Measurements from ENCODE around the gene ZFYVE1.
"Not testable (repeated sequence)": the region's sequence is repeated elsewhere in the genome, so short reads cannot be mapped to it uniquely, and the experiment has no call there.

ZFYVE1 gene

DNA sequence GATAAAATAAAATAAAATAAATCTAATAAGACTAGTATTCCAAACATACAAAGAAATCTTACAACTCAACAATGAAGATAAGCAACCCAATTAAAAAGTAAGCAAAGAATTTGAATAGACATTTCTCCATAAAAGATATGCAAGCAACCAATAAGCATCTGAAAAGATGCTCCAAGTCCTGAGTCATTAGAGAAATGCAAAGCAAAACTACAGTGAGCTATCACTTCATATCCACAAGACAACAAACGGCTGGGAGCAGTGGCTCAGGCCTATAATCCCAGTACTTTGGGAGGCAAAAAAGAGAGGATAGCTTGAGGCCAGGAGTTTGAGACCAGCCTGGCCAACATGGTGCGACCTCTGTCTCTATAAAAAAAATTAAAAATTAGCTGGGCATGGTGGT lies 26.8 kb downstream of the ZFYVE1 start:
- no peak for DNase-seq (ENCODE audit: low read depth)

DNA sequence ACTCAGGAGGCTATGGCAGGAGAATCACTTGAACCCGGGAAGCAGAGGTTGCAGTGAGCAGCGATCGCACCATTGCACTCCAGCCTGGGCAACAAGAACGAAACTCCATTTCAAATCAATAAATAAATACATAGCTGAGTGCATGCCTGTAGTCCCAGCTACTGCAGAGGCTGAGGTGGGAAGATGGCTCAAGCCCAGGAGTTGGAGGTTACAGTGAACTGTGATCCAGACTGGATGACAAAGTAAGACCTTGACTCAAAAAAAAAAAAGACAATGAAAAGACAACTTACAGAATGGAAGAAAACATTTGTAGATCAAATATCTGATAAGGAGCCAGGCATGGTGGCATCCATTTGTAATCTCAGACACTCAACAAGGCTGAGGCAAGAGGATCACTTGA lies 27.6 kb downstream of the ZFYVE1 start:
- no peak for DNase-seq (ENCODE audit: low read depth)

DNA sequence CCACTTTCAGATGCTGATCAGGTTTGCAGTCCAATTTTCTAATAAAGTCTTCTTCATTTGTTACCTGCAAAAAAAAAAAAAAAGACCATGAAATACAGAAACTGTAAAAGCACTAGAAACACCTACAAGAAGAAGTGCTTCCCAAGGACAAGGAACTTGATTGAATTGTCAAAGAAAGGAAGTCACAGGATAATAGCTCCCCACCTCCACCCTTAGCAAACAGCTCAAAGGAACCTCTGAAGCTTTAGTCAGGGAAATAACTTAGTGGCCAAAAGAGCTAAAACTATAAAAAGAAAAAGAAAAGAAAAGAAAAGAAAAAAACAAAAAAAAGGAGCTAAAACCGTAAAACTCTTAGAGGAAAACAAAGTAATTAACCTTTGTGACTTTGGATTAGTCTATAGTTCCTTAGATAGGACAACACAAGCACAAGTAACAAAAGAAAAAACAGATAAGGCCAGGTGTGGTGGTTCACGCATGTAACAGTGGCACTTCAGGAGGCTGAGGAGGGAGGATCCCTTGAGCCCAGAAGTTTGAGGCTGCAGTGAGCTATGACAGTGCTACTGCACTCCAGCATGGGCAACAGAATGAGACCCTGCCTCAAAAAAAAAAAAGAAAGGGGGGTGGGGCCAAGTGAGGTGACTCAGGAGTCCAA lies 28.5 kb downstream of the ZFYVE1 start:
- DNase-seq (ENCODE audit: low read depth), result no peak

DNA sequence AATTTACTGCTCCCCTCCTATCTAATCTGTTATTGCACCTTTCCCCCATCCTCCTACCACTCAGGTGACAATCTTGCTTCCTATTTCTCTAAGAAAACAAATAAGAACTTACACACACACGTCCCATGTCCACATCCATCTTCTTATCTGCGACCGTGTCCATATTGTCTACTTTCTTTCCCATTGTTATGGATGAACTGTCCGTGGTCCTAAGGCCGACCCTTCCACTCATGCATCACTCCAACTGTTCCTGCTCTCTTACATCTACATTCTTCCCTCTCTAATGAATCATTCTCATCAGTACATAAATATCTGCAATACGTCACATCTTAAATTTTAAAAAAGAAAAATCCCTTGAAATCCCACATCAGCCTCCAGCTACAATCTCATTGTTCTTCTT lies 30.0 kb downstream of the ZFYVE1 start:
- no peak for DNase-seq (ENCODE audit: low read depth)

DNA sequence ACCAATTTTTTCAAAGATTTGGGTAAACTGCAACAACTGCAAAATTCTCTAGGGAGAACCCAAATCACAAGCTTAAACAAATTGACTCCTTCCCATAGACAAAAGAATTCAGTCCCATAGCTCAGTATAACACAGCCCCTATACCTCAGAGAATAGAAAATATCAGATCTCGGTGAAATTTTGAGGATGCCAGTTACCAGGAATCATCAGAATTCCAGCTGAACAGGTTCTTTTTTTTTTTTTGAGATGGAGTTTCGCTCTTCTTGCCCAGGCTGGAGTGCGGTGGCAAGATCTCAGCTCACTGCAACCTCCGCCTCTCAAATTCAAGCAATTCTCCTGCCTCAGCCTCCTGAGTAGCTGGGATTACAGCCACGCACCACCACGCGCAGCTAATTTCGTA lies 36.7 kb downstream of the ZFYVE1 start:
- no peak for DNase-seq (ENCODE audit: low read depth)

DNA sequence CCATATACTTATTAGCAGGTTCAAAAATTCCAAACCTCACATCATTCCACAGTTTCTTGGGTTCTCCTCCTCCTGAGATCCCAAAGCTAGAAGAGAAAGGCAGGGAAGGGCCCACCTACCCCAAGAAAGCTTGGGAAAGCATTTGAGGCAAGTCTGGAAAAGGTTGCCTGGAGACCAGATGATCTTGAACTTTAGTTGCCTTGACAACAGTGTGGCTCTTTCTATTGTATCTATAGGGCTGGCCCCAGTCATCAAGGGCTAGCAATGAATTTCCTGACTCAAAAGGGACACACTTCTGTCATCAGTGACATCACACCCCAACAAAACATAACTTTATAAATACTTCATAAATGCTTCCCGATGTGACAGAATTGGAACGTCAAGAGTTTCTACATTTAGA lies 40.0 kb downstream of the ZFYVE1 start:
- no peak for DNase-seq (ENCODE audit: low read depth)

DNA sequence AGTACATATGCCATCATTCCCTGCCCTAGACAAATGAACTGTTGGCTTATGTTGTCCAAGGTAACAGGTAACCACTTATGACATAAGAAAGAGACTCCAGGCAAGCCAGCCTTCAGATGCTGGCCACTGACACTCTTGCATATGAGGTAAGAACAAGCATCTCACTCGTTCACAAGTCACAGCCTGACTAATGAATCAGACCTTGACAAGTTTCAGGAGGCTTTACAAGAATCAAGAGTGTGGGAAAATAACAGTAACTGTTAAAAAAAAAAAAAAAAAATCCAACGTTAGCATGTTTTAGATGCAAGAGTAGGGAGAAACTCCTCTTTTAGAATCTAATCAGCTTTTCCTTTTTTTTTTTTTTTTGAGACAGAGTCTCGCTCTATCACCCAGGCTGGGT lies 40.7 kb downstream of the ZFYVE1 start:
- no peak for DNase-seq (ENCODE audit: low read depth)

DNA sequence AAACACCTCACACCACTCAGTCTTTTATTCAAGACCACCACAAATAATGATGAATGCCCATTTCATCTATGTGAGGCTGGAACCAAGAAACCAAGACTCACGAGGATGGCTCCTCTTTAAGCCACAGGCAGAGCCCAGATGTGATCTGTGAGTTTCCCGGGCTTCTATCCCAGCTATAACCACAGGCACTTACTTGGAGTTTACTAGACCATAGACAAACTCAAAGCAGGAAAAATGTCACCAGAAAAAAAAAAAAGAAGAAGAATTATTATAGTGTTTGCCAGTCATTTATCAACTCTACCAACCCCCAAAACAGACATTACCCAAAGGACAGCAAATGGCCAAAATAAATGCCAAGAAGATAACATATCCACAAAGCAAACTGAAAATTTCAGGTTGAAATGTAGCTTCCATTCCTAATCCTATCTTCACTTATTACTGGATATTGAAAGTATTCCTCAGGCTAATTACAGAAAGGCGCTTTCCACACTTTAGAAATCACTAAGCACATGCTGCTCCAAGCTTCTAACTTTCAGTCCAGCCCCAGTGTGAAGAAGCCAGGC lies 44.7 kb downstream of the ZFYVE1 start:
- DNase-seq (ENCODE audit: low read depth), result no peak

DNA sequence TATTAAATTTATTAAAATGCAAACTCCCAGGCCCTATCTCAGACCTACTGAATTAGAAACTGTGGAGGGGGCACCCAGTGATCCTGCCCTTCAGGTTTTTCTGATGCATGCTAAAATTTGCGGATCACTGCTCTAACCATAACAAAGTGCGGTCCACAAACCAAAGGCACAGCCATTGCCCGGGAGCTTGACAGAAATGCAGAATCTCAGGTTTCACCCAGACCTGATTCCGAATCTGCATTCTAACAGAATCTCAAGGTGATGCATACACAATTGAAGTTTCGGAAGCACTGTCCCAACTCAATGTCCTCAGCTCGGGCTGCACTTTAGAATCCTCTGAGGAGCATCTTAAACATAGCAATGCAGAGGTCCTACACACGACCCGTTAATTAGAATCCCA lies 46.0 kb downstream of the ZFYVE1 start:
- DNase-seq (ENCODE audit: low read depth), result no peak

DNA sequence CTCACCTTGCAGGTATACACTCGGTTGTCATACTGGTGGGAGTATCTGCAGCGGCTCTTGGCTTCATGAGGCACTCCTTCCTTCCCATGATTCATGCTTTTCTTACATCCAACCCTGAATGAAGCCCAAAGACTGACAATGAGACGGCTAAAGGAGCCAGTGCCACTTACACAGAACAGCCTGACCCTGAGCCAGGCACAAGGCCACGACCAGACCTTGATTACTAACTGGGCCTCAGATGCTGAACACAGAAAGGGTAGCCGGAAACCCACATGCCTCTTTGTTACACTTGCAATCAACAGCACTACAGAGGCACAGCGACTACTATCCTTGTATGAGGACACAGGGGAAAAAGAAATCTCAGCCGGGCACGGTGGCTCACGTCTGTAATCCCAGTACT lies 48.0 kb downstream of the ZFYVE1 start:
- no peak for DNase-seq (ENCODE audit: low read depth)

DNA sequence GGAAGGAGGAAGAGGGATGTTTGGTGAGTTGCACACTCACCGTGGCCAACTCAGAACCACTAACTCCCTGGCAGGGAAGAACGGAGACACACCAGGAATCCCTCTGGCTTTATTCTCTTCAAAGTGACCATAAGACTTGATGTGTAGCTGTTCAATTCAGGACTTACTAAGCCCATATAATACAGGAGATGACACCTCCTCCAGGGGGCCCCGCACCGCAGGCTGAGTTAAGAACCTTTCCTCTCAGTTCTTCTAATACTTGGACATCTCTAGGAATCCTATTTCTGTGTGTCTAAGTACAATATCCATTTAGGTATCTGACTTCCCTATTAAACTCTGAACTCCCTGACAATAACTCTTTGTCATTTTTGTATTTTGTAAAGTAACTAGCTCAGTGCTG lies 51.1 kb downstream of the ZFYVE1 start:
- no peak for DNase-seq (ENCODE audit: low read depth)

DNA sequence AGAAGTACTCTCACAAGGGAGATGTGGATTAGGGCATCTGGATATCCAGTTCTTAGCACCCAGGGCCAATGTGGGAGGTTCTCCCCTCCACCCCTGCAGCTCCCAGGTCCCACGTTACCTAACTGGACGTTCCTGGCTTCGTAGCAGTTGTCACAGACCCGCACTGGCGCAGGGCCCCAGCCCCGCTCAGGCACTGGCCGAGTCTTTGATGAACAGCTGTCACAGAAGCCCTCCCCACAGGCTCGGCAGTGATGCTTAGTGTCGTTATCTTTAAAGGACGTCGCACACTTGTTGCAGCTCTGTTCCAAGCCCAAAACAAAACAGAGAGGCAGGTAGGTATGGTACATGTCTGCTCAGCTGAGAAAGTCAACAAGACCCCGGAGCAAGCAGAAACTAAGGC lies 52.2 kb downstream of the ZFYVE1 start:
- no peak for DNase-seq (ENCODE audit: low read depth)

DNA sequence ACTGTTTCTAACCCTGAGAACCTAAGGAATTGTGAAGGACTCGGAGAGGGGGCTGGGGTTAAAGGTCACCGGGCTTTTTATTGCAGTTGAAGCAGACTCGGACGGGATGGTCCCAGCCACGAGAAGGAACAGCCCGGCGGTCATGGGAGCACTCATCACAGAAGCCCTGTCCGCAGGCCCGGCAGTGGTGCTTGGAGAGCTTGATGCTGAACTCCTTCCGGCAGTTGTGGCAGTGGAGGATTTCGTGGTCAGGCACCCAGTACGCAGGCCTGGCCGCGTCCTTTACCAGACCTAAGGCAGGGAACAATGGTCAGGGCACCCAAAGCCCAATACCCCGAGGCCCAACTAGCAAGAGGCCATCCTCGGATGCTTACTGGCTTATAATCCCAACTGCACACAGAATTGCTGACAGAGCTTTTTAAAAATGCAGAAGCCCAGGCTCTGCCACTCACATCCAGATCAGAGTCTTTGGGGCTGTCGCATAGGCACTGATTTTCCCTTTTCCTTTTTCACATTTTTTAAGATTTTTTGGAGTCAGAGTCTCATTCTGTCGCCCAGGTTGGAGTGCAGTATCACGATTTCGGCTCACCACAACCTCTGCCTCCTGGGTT lies 56.0 kb downstream of the ZFYVE1 start:
- DNase-seq (ENCODE audit: low read depth), result no peak

DNA sequence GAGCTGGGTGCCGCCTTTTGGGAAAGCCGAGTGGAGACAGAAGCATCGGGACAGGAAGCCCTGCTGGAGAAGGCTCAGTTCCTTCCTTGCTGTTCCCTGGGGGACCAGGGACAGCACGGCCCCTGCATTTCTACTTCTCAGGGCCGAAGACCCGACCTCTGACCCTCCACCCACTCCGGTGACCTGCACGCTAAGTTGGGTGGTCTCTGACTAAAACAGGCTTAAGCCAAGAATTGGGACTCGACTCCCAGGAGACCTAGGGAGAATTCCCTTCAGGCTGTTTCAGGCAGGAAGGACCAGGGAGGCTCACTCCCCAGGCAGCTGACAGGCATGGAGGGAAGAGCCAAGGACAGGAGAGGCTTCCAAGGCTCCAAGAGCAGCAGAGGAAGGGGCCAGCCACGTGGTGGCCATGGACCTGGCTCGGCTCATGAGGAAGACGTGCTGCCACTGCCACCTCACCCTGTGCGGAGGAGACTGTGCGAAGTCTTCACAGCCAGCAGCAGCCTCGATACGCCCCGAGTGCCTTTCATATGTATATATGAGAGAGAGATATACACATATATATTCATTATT lies 56.8 kb downstream of the ZFYVE1 start:
- no peak for DNase-seq (ENCODE audit: low read depth)

DNA sequence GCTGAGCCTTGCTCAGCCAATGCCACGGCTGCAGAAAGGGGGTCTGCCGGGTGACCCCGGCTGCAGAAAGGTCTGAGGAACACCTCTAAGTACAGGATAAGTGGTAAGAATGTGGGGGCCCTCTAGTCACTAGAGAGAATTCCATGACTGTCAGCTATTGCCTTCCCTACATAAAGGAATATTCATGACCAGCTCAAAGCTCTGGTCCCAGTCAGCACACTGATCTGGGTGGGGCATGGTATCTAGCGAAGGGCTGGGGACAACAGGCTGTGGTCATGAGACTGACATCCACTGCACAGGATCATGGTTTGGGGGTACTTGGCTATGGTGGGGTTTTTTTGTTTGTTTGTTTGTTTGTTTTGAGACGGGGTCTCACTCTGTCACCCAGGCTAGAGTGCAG lies 58.6 kb downstream of the ZFYVE1 start:
- DNase-seq (ENCODE audit: low read depth), result no peak

DNA sequence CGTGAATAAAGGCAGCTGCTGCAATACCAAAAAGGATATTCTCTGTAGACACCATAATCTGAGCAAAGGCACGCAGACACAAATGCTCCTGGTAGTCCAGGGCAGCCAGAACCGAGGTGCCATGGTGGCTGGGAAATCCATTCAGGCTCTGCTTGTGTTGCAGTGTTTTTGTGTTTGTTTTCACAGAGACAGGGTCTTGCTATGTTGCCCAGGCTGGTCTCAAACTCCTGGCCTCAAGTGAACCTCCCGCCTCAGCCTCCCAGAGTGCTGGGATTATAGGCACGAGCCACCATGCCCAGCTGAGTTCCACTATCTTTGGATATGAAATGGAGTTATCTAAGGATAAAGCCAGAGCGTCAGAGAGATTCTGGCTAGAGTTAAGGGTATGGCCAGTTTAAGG lies 60.9 kb downstream of the ZFYVE1 start:
- DNase-seq (ENCODE audit: low read depth), result no peak

DNA sequence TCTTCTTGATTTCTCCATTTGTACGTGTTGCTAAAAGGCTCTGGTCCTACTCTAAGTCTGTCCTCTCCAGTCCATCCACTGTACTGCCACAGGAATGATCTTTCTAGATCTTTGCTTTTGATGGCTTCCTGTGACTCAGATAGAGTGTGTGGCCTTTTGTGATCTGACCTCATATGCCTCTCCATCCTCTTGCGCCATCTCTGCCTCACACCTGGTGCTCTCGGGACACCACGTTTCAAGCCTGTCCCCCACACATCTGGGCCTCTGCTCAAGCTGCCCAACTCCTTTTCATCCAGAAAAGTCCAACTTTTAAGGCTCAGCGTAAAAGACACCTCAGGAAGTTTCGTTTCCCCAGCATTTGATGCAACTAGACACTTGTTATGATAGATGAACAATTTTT lies 61.7 kb downstream of the ZFYVE1 start:
- peak; percentile 65 for DNase-seq (ENCODE audit: low read depth)

DNA sequence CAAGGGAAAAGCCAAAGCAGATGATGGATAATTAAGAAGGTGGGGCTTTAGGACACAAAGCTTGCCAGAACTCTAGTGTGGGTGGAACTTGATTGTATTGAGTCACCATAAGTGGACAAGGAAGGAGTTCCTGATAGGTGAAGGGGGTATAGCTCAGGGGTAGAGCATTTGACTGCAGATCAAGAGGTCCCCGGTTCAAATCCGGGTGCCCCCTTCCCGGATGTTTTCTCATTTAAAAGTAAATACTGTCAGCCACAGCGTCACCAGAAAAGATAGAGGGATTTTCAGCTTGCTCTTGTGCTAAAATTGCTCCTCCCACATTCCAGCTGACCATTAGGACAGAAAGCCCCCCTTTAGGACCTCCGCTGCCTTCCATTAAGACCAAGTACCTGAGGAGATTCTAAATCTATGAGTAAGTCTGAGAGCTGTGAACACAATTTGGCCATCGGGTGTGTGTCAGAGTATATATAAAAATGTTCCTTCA lies 64.0 kb downstream of the ZFYVE1 start:
- peak; percentile 87 for DNase-seq (ENCODE audit: low read depth)

DNA sequence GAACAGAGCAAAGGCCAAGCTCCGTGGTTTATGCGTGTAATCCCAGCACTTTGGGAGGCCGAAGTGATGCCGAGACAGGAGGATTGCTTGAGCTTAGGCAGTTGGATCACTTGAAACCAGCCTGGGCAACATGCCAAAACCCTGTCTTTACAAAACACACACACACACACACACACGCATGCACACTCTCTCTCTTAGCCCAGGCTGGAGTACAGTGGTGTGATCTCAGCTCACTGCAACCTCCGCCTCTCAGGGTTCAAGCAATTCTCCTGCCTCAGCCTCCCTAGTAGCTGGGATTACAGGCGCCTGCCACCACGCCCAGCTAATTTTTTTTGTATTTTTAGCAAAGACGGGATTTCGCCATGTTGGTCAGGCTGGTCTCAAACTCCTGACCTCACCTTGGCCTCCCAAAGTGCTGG lies 64.6 kb downstream of the ZFYVE1 start:
- peak; percentile 91 for DNase-seq (ENCODE audit: low read depth)

DNA sequence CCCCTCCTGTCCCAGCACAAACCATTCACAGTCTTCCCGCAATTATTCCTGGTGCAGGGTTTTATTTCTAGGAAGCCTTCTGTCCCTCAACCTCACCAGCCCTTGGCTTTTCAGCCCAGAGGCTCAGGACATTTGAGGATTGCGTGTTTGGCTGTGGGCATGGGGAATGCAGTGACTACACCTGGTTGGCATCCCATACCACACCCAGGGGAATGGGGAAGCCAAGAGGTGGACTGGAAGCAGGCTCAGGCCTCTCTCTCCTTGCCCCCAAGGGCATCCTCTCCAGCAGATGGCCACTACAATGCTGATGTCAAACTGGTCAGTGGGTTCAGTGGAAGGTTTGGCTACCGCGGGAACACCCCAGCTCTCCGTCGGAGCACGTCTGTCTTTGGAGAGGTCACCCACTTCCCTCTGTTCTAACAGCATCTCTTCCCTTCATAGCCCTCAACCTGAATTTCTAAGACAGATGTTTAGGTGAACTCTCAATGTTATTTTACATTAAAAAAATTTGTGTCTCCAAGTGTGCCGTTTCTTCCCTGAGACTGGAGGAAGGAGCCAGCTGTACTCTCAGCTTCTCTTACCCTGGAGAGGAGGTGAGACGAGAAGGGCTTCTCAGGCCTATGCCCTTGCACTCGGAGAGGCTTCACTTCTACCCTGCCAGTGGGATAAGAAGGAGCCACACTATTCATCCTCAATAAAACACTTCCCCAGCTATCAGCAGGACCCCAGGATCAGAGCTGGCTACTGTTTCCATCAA lies 65.1 kb downstream of the ZFYVE1 start:
- DNase-seq (ENCODE audit: low read depth), result peak; percentile 13

DNA sequence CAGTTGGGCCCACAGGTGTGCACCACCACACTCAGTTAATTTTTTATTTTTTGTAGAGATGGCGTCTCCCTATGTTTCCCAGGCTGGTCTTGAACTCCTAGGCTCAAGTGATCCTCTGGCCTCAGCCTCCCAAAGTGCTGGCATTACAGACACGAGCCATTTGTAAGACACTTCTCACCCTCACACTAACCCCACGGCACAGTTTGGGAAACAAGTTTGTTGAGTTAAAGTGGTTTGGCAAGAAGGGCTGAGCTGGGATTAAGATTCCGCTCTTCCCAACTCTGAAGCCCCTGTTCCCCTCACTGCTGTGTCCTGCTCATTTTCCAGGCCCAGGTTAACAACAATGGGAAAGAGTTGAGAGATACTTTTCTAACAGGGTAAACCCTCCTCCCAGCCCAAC lies 65.9 kb downstream of the ZFYVE1 start:
- not testable (repeated sequence) for DNase-seq (ENCODE audit: low read depth)

DNA sequence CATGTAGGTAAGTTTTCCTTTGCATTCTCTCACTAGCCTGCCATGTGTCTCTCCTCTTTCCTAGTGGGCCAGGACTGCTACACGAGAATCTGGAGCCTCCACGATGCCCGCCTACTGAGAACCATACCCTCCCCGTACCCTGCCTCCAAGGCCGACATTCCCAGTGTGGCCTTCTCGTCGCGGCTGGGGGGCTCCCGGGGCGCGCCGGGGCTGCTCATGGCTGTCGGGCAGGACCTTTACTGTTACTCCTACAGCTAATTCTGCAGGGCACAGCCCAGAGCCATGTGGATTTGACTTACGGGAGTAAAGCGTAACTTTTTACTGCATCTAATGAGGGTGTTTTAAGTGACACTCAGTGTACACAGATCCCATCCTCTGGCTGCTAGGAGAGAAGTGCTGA lies 68.4 kb downstream of the ZFYVE1 start:
- DNase-seq (ENCODE audit: low read depth), result no peak

DNA sequence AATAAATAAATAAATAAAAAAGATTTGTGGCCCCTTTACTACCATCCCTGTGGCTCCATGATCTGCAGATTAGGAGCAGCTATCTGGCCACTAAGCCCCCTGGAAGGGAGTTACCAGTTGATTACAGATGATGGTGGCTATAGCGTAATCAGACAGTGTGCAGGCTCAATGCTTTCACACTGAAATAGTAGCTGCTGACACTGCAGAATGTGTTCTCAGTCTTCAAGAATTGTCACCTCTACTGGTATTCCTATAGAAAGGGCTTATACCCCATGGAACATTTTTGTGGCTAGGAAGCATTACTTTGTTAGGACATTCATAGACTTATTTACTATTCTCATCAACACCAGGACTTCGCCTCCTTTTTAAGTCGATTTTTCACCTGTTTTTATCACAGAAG lies 69.7 kb downstream of the ZFYVE1 start:
- DNase-seq (ENCODE audit: low read depth), result no peak

Measured in iris pigment epithelial cell (primary cell).